Ammon's horn (tissue), 1 donor: ENCODE results near the gene CES5A.
"Not testable (repeated sequence)": the region's sequence is repeated elsewhere in the genome, so short reads cannot be mapped to it uniquely, and the experiment has no call there.

Source experiments
- DNase-seq: peaks from one replicate; pipeline ENCODE4 v3.0.0-alpha.2; 2016; ENCODE audit warnings: low spot score

The CES5A gene

DNA sequence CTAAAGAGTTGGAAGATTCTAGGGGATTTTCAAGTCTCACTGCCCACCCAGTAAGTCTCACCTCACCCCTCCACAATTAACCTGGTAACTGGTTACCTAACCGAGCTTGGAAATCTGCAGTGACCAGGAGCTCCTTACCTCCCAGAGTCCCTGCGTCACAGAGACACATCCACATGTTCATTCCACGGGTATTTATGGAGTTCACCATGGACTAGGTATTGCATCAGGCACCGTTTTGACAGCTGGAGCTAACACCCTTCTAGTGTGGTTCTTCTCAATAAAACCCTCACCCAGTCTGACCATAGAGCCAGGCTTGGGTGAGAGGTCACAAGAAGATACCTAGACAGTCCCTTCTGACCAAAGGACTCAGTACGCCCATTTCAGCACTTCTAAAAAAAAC is 2.1 kb downstream of the CES5A start:
- DNase-seq = no peak

DNA sequence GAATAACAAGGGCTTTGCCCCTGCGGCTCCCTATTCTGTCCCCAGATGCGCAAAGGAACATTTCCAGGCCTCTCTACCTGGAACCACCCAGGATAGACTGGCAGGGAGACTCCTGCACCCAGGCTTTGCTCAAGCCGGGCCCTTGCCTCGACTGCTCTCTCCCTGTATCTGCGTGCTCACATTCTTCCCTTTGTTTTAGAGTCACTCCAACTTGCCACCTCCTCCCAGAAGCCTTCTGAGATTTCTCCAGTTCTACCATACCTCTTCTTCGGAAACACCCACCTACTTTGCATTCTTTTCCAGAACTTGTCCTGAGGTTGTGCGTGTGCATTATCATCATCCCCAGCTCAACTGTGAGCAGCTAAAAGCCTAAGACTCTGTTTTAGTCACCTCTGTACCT is 3.0 kb downstream of the CES5A start:
- no peak for DNase-seq

DNA sequence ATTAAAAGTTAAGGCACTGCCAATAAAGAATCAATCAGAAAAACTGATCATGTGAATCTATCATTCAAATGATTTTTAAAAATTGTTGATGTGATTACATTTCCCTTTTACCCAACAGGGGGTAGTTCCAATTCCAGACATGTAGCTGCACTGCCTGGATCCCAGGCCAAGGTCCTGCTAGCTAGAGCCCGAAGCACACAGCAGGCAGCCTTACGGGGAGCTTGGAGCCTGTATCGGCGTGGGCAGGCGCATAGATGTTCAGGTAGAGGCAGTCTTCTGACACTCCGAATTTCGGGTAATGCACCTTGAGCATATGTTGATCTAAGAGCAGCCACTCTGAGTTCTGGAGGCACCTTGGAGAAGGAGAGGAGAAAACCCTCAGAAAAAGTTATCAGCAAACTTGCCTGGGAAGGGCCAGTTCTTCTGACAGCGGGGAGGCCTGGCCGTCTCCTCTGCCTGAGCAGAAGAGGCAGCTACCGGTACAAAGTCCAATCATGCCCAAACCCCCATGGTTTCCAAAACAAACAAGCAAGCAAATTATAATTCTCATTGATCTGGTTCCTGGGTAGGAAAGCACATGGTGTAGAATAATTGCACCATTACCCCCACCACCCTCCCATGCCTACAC is 3.6 kb downstream of the CES5A start:
- DNase-seq = no peak

DNA sequence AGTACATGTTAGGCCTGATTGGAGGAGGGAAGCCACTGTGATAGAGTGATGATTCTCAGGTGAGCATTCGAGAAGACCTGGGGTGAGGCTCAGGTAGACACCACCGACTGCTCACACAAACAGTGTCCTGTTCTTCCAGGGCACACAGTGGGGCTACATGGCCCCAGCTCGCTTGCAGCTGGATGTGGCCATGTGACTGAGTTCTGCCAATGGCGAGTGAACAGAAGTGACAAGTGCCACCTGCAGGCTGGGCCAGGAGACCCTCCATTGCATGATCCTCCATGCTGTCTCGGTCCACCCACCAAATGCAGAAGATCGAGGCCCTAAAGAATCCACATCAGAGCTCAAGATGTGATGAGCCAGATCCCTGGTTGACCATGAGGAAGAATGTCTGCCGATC is 6.2 kb downstream of the CES5A start:
- DNase-seq = no peak

DNA sequence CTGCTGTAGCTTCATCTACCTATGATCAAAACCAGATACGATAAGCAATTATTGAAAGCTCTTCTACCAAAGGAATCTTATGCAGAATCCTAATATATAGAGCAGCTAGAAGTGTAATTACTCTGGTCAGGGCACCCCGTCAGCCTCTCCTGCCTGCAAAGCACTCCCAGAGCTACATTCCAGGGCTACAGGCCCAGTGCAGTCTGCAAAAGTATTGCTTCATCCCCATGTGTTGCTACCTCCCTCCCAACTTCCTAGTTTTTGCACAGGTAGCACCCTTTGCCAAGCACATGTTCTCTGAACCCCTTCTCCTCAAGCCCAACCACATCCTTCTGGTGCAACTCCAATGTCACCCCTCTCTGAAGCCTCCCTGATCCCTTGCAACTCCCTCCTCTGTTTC is 7.0 kb downstream of the CES5A start:
- no peak for DNase-seq

DNA sequence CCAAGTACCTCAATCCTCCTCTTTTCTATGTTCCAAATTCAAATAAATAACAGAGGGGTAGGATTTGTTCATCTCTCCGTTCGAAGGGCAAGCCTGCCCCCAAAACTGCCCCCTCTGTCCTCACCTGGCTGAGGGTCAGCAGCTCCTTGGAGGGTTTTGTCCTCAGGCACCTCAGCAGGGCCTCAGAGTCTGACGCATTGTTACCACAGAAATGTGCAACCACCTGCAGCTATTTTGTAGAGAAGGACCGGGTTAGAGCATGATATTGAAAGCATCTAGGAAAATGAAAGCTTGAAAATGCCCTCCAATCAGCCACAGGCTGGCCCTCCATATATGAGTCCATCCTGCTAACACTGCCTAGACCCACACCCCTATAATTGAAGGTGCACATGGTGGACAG is 13.9 kb downstream of the CES5A start:
- DNase-seq = no peak

DNA sequence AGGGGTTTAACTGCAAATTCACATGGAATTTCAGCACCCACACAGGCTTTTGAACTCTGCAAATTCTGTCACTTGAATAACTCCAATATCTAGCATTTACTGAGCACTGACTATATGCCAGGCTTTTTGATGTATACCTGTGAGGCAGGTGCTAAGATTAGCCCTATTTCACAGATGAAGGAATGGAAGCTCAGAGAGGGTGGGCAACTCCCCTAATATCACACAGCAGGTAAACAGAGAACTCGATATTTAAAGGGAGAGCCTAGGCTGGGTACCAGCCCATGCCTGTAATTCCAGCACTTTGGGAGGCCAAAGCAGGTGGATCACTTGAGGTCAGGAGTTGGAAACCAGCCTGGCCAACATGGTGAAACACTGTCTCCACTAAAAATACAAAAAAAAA is 17.5 kb downstream of the CES5A start:
- not testable (repeated sequence) for DNase-seq

DNA sequence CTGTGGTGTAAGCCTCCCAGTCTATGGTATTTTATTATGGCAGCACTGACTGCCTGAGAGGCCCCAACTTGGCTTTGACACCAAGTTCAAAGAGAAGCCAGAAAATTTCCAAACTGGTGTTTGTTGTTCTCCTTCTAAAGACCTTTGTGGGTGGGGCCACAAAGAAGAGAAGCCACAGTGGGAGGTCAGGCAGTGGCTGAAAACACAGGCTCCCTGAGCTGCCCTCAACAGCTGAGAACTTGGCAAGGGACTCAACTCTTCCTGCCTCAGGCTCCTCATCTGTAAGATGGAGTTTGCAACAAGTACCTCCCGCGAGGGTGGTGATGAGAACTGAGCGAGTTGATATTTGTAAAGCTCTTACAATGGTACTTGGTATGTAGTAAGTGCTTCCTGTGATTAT is 18.2 kb downstream of the CES5A start:
- DNase-seq = no peak

DNA sequence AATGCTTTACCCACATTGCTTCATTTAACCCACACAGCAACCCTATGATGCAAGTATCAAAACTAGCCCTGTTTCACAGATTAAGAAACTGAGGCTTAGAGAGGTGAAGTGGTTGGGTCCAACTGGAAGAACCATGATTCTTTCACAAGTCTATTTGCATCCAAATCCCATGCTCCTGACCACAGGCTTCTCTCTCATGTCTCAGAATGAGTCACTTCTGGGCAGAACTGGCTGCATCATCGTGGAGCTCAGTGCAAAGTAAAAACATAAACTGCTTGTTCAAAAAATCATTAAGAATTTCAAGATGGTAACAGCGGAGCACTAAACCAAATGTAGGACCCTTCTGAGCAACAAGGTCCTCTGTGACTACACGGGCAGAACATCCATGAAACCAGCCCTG is 22.1 kb downstream of the CES5A start:
- DNase-seq = no peak

DNA sequence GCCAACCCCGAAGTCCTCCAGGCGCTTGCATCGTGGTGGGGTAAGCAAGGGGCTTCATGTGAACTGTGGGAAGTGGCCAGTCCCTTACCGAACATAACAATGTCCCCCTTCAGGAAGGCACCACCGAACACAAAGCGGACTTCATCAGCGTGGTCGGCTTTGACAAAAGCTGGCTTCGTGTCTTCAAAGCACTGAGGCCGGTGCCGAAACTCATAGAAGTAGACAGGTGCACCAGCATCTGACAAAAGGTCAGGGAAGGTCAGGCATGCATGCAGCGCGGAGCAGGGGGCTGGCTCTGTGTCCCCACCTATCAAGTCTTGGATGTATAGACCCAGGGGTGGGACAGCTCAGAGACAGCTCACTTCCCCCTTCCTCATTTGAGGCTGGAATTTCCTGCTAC is 25.6 kb downstream of the CES5A start:
- DNase-seq = no peak

DNA sequence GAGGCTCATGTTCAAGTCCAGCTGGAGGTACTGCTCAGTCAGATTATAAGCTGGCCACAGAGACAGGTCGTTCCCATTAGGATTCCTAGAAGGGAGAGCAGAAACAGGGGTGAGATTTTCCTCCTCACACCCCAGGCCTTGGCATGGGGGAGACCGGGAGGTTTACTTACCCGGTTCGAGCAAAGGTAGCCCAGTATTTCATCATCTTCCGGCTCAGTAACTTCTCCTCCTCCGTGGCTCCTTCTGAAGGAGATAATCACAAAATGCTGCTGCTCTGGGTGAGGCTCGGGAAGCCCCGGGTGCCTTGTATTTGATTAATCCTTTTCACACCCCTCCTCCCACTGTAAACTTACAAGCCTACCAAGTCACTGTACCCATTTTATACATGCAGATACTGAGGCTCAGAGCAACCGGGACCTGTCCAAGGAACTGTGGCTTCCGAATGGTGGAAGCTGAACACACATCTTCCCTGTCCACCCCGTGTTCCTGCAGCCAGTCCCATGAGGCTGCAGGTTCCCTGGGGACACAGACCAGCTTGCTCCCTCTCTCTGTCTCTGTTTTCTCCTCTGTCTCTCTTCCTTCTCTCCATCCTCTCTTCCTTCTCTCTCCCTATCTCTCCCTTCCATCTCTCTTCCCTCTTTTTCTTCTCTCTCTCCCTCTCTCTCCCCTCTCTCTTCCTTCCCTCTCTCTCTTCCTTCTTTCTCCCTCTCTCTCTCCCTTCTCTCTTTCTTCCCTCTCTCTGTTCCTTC is 28.4 kb downstream of the CES5A start:
- DNase-seq = no peak

DNA sequence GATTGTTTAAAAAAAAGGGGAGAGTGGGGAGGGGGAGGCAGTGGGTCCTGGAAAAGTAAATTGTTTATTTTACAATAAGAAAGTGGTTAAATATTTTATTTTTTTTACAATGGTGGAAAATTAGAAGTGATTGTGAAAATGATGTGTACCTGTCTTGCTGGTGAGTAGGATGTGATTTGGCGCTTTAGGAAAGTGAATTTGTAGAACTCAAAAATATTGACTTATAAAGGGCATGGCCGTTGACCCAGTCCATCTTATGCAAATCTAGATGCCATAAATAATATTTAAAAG is 32.1 kb downstream of the CES5A start:
- DNase-seq = no peak

DNA sequence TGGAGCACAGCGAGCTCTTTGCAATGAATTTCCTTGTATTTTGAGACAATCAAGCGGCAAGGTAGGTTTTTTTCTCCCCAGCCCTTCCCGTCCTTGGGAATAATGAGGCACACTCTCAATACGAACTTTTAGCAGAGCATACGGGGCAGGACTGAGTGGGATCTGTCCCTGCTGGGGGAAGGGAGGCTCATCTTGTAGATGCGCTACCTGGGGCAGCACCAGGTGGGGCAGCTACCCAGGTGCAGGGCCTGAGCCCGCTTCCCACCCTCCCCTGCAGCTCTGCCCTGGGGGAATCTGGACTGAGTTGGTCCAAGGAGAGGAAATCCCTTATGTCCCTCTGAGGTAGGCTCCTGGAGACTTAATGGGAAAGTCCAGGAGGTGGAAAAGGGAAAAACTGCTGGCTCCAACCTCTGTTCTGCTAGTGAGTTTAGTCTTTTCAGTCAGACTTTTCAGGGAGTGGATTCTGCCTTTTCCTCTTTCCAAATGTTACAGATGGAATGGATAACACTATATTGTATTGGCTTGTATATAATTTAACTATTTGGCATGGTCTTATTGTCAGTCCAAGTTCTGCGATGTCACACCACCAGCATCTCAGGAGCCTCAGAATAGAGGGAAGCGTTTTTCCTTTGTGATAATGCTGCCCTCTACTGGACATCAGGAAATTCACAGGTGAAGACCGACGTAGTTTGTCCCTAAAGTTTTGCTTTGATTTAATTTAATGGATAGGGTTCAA is 32.6 kb downstream of the CES5A start:
- peak; percentile 75 for DNase-seq

DNA sequence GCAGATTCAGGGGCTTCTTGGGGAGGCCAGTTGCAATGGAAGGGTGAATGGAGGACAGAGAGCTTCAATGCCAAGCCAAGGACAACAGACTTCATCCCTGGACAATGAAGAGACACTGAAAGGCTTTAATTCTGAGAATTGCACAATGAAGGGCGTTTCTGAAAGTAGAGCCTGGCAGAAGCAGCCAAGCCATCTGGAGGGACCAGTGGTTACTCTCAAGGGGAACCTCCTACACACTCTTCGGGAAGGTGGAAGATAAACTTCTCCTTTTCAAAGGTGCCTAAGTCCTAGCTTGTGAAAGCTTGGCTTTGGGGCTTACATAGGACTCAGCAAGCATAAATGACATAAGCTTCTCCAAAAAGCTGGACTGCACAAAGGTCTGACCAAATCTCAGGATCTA is 36.1 kb downstream of the CES5A start:
- DNase-seq = peak; percentile 14

DNA sequence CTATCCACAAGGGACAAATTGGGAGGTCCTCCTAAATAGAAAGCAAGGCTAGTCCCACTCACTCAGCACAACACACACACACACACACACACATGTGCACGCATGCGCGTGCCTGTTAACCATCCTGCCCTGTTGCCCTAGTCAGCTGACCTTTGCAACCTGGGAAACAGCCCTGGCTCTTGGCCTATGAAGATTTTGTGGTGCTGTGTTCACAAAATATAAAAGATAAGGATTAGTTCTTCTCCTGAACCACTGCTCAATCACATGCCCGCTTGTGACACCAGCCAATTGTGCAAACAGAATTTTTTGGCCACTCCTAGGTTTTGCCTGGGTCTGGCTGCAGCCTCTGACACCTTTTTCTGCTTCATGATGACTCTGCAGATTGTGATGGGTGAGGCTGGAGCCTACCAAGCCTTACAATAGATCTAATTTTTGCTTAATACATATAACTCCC is 39.0 kb downstream of the CES5A start:
- no peak for DNase-seq

DNA sequence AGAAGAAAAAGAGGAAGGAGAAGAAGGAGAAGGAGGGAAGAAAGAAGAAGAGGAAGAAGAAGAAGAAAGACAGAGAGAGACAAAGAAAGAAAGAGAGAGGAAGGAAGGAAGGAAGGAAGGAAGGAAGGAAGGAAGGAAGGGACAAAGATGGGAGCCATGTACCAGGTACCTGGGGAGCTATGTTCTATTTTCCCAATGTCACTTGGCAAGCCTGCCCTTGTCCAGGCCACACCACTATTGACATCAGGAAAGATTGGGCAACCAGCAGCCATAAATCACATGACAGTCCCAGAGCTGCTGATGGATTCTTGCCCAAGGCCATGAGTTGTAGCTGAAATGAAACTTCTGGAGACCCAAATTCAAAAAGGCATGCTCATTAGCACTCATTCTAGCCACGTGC is 39.6 kb downstream of the CES5A start:
- DNase-seq = peak; percentile 13

DNA sequence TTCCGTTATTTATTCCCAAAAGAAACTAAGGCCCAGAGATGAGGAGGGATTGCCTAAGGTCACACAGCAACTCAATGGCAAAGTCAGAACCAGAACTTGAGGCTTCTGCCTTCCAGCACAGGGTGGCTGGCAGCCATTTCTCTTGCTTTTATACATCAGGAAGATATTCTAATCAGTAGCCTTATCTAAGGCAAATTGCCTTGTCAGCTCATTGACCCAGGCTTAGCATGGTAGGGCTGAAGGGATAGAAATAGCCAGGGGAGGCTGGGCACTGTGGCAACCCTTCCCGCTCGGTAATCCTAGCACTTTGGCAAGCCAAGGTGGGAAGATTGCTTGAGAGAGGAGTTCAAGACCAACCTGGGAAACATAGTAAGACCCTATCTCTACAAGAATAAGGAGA is 40.0 kb downstream of the CES5A start:
- DNase-seq = not testable (repeated sequence)

DNA sequence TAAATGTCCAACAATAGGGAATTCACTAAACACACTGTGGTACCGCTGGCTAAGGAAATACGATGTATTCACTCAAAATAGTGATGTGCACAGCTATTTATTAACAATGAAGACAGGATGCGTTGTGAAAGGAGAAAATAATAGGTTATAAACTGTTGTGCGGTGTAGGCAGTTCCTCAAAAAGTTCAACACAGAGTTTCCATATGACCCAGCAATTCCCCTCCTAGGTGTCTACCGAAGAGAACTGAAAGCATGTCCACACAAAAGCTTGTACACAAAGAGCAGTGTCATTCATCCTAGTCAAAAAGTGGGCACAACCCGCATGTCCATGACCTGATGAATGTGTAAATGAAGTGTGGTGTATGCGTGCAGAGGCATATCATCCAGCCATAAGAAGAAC is 41.1 kb downstream of the CES5A start:
- DNase-seq = peak; percentile 16

DNA sequence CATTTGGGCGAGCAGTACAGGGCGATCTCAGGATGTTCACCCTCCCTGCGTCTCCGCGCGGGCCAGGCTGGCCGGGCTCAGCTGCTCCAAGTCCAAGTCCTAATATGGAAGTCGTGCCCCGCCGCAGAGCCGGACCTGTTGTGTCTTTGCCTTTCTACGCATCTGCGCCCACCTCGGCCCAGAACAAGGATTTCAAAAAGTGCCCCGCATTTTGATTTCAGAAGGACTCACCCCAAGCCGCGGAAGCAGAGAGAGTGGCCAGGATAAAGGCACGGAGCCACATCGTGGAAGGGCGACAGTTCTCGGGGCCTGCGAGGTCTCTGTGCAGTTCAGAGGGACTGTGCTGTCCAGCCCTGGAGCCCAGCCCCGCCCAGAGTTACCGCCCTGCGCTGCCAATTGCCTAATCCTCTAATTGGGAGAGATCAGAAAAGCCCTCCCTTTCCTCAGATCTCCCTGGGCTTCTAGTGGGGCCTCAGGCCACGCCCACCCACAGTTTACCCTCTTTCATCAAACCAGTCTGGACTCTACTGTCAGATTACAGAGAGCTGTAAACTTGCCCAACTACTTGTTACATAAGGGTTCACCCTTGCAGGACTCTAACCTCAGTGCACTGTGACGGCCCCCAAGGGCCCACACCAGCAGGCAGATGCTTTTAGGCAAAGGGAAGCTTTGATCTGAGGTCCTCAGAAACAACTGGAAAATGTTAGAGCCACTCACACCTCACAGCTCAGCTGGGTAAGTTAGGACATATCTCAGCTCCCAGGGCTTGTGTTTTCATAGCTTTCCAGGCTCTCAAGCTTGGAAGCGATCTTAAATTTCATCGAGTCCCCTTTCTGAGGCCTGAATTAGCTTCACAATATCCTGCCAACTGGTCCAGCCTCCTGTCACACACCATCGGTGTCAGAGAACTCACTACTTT is 42.1 kb downstream of the CES5A start, which contains the start of gene CES1:
CES1 (minus strand) TSS at position 324 of the 919 bp plus-strand sequence; CDS start at position 283, 41 bp downstream.
- peak; percentile 7 for DNase-seq

DNA sequence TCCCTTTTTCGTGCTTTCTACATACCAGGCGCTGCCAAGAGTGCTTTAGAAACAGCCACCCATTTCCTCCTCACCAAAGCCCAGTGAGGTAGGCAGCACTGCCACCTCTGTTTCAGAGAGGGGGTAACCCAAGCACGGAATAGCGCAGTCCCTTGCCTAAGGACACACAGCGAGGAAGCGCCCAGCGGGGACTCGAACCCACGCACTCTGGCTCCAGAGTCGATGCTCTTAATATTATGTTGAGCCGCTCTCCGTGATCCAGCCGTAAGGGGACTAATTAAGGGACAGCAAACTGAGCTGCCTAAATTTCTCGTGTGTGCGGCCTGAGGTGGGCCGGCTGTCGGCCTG is 42.8 kb downstream of the CES5A start:
- DNase-seq = no peak

DNA sequence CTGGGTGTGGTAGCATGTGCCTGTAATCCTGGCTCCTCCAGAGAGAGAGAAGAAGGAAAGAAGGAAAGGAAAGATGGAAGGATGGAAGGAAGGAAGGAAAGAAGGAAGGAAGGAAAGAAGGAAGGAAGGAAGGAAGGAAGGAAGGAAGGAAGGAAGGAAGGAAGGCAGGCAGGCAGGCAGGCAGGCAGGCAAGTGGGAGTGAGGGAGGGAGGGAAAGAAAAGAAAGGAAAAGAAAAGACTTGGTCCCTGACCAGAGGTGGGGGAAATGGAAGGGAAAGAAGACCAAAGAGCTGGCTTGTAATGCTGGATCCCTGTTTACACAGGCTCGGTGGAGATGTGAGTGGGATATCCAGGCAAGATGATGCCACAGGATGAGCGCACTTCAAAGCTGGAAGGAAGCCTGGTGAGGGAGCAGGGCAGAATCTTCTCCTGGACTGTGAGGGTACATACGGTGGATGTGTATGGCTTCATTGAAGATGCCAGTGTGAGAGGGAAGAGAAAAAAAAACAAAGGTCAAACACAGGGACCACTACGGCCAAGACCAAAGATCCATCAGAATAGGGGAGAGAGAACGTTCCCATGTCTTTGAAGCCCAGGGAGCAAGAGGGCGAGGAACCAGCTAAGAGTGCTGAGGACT is 44.4 kb downstream of the CES5A start:
- no peak for DNase-seq

DNA sequence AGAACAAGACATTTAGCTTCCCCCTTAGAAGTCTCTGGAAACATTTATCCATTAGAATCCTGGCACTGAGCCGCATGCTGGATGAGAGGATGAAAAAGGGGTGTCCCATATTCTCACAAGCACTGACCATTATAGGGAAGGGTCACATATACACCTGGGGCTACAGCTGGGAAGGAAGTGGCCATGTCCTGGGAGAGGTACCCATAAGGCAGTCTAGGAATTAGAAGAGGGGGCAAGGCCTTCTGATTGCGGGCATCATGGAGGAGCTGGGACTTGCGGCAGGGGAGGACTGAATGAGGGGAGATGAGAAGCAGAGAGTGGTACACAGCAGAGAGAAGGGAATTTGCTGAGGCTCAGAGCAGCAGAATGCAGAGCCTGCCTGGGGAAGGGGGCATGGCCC is 45.9 kb downstream of the CES5A start:
- DNase-seq = not testable (repeated sequence)
